ENCODE measurements around the gene LRP2. TPM values are rescaled to one million over a fixed set of nuclear protein-coding genes. Genes with fewer than 3 reads are reported as not detected.

LRP2 gene
- polyA plus RNA-seq, 1 of the 3 experiments (the other 2 are of a cell fraction) = not detected

- CTCF ChIA-PET = interaction anchor here (1.3 kb wide), 1 partner anchor 29 kb away, joined by 3 read pairs; no protein-coding TSS in a partner anchor
- H3K4me2 ChIP-seq = no peak overlapping the region
- no peaks in the 10 kb centered on the region for H3K4me1 ChIP-seq (ENCODE audit: control insufficient read depth in 1 of 2, insufficient read depth in 2 of 2, low read depth in 1 of 2, low read length in 1 of 2)
- no peaks in the 10 kb centered on the region for H3K79me2 ChIP-seq (ENCODE audit: insufficient read depth)
- no peaks in the 10 kb centered on the region for H3K9me2 ChIP-seq
- no peaks in the 10 kb centered on the region for H3F3A ChIP-seq (replicated peaks; ENCODE audit: insufficient read depth)
- TF ChIP-seq NFIC (IDR thresholded peaks at IDR 0.05; ENCODE audit: borderline replicate concordance) (no peak), USF2 (IDR thresholded peaks at IDR 0.05; ENCODE audit: borderline replicate concordance, low read depth, low read length) (no peak), USF1 (IDR thresholded peaks at IDR 0.05; ENCODE audit: borderline replicate concordance, low read depth) (no peak), RCOR1 (IDR thresholded peaks at IDR 0.05; ENCODE audit: low read length) (no peak), NRF1 (IDR thresholded peaks at IDR 0.05; ENCODE audit: low read depth, low read length) (no peak), JUND (IDR thresholded peaks at IDR 0.05) (no peak), GATA2 (CRISPR knock-in tag; IDR thresholded peaks at IDR 0.05) (no peak), ZBTB33 (IDR thresholded peaks at IDR 0.05; ENCODE audit: borderline replicate concordance, low read depth) (no peak), POLR2AphosphoS5 (IDR thresholded peaks at IDR 0.05; ENCODE audit: low read depth, low read length) (no peak), TAF1 (IDR thresholded peaks at IDR 0.05; ENCODE audit: borderline replicate concordance, low read depth, low read length) (no peak), RFX5 (IDR thresholded peaks at IDR 0.05; ENCODE audit: low read length) (no peak), EZH2phosphoT487 (IDR thresholded peaks at IDR 0.05; ENCODE audit: borderline replicate concordance, low read depth) (no peak), TCF12 (IDR thresholded peaks at IDR 0.05) (no peak), FOSL2 (IDR thresholded peaks at IDR 0.05; ENCODE audit: borderline replicate concordance, low read depth) (no peak), YY1 (IDR thresholded peaks at IDR 0.05; ENCODE audit: low read depth) (no peak), TEAD4 (IDR thresholded peaks at IDR 0.05; ENCODE audit: borderline replicate concordance, insufficient read depth) (no peak), MEF2A (IDR thresholded peaks at IDR 0.05; ENCODE audit: borderline replicate concordance, low read depth) (no peak), RXRA (IDR thresholded peaks at IDR 0.05; ENCODE audit: borderline replicate concordance, low read depth) (no peak), GABPA (IDR thresholded peaks at IDR 0.05; ENCODE audit: low read depth) (no peak), RAD21 (IDR thresholded peaks at IDR 0.05; ENCODE audit: low read length) (no peak)
- POLR2A ChIA-PET = no interaction called here
- H3K9me3 ChIP-seq = no peaks in the 10 kb centered on the region
- 12% methylated on average over 3 of the region's 3 CpGs for WGBS (ENCODE audit: low lambda C conversion rate)
- no peak overlapping the region for H3K4me3 ChIP-seq (ENCODE audit: low read depth in 2 of 2, low read length in 1 of 2)
- 0 out of 2 replicates have a peak overlapping the region, but pooled peaks have one; percentile 3 for H2AFZ ChIP-seq (ENCODE audit: low read depth)
- H3K9ac ChIP-seq = no peak overlapping the region
- H3K27me3 ChIP-seq (ENCODE audit: insufficient read depth) = no peaks in the 10 kb centered on the region
- H4K20me1 ChIP-seq (ENCODE audit: insufficient read depth) = no peaks in the 10 kb centered on the region
- no peak overlapping the region for H3K27ac ChIP-seq (ENCODE audit: low read depth in 2 of 2, low read length in 1 of 2)
- no peak for DNase-seq
- H3K36me3 ChIP-seq (replicated peaks in 1 of 2; ENCODE audit: control insufficient read depth in 1 of 2, insufficient read depth in 2 of 2, low read length in 1 of 2) = no peaks in the 10 kb centered on the region
Observed at GRCh38 chr2:169184074-169184473, 178.3 kb downstream of the LRP2 start.
